ENCODE data around the gene KLK13.

GRCh38 chr19:51016798-51017683 is 47.9 kb downstream of the KLK13 start:
- TF ChIP-seq CTCF (IDR thresholded peaks at IDR 0.05; ENCODE audit: control extremely low read depth in 1 of 3, insufficient read depth in 1 of 3, low read depth in 1 of 3, low read length in 3 of 3) (peak; percentile 89 to 95 (median 92)), EZH2 (IDR thresholded peaks at IDR 0.05; ENCODE audit: low read depth, low read length, severe bottlenecking) (peak; percentile 4), ATF2 (IDR thresholded peaks at IDR 0.05; ENCODE audit: low read length) (no peak; the same call in 1 of the 2 replicates), BRCA1 (IDR thresholded peaks at IDR 0.05; ENCODE audit: low read depth, low read length) (no peak), EGR1 (IDR thresholded peaks at IDR 0.05; ENCODE audit: borderline replicate concordance, low read depth, low read length) (no peak; the same call in 1 of the 2 replicates), SP1 (IDR thresholded peaks at IDR 0.05; ENCODE audit: low read depth, low read length) (peak; percentile 93), ZNF274 (IDR thresholded peaks at IDR 0.05; ENCODE audit: borderline replicate concordance, extremely low read depth, low read length) (no peak), MAX (IDR thresholded peaks at IDR 0.05) (peak; percentile 53; the same call in 1 of the 2 replicates), NRF1 (IDR thresholded peaks at IDR 0.05; ENCODE audit: low read depth, low read length) (no peak), CBX5 (IDR thresholded peaks at IDR 0.05; ENCODE audit: low read depth, low read length) (no peak), POLR2A (IDR thresholded peaks at IDR 0.05; ENCODE audit: control extremely low read depth in 1 of 2, low read depth in 2 of 2, low read length in 2 of 2) (0 out of 3 replicates have a peak, but pooled peaks of 1 of the 2 experiments have one; percentile 21), NANOG (IDR thresholded peaks at IDR 0.05; ENCODE audit: insufficient read depth, low read depth, low read length, poor library complexity, severe bottlenecking) (no peak)
